Thyroid gland (tissue), 4 donors: ENCODE results near the gene NOS1AP.

Experiments
- POLR2A ChIP-seq, 2 donors: fragments of 450-650 bp; IDR thresholded peaks; one replicate each; pipeline ENCODE4 v1.6.1; 2017; ENCODE audit warnings: antibody characterized with exemption in 2 of 2, mild to moderate bottlenecking in 2 of 2, moderate library complexity in 1 of 2
- TF ChIP-seq, protein P1 (sequence below), 6 experiments: fragments of 200-600 bp in 3 of 6; fragments of 450-650 bp in 3 of 6; sonication (generic) in 3 of 6; IDR thresholded peaks; one replicate each; pipeline ENCODE4 v1.5.1; 2016 to 2019; ENCODE audit warnings: antibody characterized with exemption in 6 of 6, mild to moderate bottlenecking in 2 of 6, inconsistent platforms in 1 of 6, moderate library complexity in 1 of 6

DNA sequence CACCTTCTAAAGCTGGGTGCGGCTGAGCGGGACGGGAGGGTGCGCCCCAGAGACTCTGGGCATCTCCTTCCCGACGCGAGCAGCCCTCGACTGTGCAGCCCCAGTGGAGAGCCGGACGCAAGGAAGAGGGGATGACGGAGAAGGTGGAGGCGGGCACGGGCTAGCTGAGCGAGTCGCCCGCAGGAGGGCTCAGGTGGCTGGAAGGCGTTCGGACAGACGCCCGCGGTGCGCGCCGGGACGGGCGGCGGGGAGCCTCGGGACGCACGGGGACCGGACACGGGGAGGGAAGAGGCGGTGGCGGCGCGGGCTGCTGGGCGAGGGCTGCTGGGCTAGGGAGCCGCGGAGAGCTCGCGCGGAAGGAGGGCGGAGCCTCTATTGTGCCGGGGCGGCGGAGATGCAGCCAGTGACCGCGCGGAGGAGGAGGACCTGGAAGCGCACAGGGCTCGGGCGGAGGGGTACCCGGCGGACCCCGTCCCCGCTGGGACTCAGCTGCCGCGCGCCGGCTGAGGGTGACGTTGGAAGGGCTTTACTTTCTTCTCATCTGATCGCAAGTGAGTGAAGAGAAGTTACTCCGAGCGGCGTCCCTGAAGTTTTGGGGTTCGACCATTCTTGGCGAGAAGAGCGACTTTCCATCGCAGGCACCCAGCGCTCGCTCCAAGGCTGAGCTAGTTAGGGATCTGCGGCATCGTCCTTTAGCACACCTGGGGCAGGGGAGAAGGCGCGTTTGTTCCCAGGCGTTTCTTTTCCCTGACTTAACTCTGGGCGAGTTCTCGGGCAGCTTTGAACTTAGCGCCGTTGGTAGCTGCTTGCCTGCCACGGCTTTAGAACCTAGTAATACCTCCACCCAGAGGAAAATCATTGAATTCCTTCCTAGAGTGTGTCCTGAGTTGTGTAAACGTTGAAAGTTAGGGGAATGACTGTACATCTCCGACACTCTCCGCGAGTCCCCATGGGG, 45.7 kb upstream of the NOS1AP start, which contains the start of gene OLFML2B:
- TF ChIP-seq, protein P1, sequence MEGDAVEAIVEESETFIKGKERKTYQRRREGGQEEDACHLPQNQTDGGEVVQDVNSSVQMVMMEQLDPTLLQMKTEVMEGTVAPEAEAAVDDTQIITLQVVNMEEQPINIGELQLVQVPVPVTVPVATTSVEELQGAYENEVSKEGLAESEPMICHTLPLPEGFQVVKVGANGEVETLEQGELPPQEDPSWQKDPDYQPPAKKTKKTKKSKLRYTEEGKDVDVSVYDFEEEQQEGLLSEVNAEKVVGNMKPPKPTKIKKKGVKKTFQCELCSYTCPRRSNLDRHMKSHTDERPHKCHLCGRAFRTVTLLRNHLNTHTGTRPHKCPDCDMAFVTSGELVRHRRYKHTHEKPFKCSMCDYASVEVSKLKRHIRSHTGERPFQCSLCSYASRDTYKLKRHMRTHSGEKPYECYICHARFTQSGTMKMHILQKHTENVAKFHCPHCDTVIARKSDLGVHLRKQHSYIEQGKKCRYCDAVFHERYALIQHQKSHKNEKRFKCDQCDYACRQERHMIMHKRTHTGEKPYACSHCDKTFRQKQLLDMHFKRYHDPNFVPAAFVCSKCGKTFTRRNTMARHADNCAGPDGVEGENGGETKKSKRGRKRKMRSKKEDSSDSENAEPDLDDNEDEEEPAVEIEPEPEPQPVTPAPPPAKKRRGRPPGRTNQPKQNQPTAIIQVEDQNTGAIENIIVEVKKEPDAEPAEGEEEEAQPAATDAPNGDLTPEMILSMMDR (IDR thresholded peaks at IDR 0.05): peak in 2 of 6 experiments; percentile 10 to 16
- peak in 1 of 2 donors; percentile 30 for TF ChIP-seq POLR2A (IDR thresholded peaks at IDR 0.05)
